ENCODE measurements around the gene SPNS2. TPM values are rescaled to one million over a fixed set of nuclear protein-coding genes. Genes with fewer than 3 reads are reported as not detected.

SPNS2 gene
- total and polyA plus RNA-seq, 2 of the 8 experiments (the other 6 are each of a cell fraction or from before 2014, with no cell fraction given) = 1.2 to 1.5 TPM

- no peak overlapping the region for H2AK5ac ChIP-seq (ENCODE audit: low read depth, low read length)
- no peak overlapping the region for H2BK5ac ChIP-seq (ENCODE audit: low read depth, low read length)
- no peak overlapping the region; the same call in 1 of the 2 replicates for H2BK12ac ChIP-seq (ENCODE audit: low read depth, low read length)
- ChIA-PET CTCF (ENCODE audit: partially characterized antibody) (interaction anchor here (0.7 to 3.6 kb wide), 11 partner anchors 12 to 127 kb away, joined by 3 to 15 read pairs (median 3); no protein-coding TSS in a partner anchor), POLR2A (ENCODE audit: partially characterized antibody) (interaction anchor here (0.6 to 37.1 kb wide), 4 partner anchors 7 to 724 kb away, joined by 3 to 546 read pairs (median 274); partner anchors contain the start of genes GGT6 and MYBBP1A)
- H2BK15ac ChIP-seq (ENCODE audit: low read length) = no peak overlapping the region
- peaks cover 11 to 37% of the 10 kb centered on the region in 2 experiments for H4K20me1 ChIP-seq (replicated peaks in 1 of 2; ENCODE audit: control insufficient read depth in 1 of 2, insufficient read depth in 2 of 2, low read length in 2 of 2)
- H3K56ac ChIP-seq (replicated peaks; ENCODE audit: insufficient read length, low read depth, low read length) = no peak overlapping the region
- no peak for FAIRE-seq
- no peak overlapping the region for H3K18ac ChIP-seq (ENCODE audit: extremely low read depth, low read length)
- no peak overlapping the region for H3K4me3 ChIP-seq (ENCODE audit: extremely low read depth in 1 of 4, insufficient read depth in 2 of 4, low read depth in 3 of 4, low read length in 4 of 4)
- H3K23me2 ChIP-seq (ENCODE audit: low read depth, low read length) = peaks cover 4% of the 10 kb centered on the region; the same call in 1 of the 2 replicates
- no peak for DNase-seq (ENCODE audit: low read depth in 1 of 2, low spot score in 2 of 2)
- H3K79me1 ChIP-seq (ENCODE audit: low read depth, low read length) = no peaks in the 10 kb centered on the region
- H2BK120ac ChIP-seq (replicated peaks; ENCODE audit: low read depth, low read length) = no peak overlapping the region
- no peak overlapping the region; the same call in 1 of the 2 replicates for H4K8ac ChIP-seq (ENCODE audit: extremely low read depth, insufficient read depth, low read length)
- peak; percentile 28 to 50 for TF ChIP-seq RAD21 (IDR thresholded peaks at IDR 0.05 in 1 of 2, conservative IDR thresholded peaks at IDR 0.05 in 1 of 2; ENCODE audit: low read depth in 2 of 2, low read length in 2 of 2)
- TF ChIP-seq CTCF (IDR thresholded peaks at IDR 0.05; ENCODE audit: control extremely low read depth in 1 of 3, insufficient read depth in 1 of 3, low read depth in 1 of 3, low read length in 3 of 3) = peak; percentile 46 to 96 (median 56)
- TF ChIP-seq CHD2 (IDR thresholded peaks at IDR 0.05; ENCODE audit: low read length) = no peak
- TF ChIP-seq POLR2AphosphoS5 (IDR thresholded peaks at IDR 0.05; ENCODE audit: low read depth, low read length) = peak; percentile 41; the same call in 1 of the 2 replicates
- H4K91ac ChIP-seq (replicated peaks; ENCODE audit: insufficient read length, low read length) = no peak overlapping the region
- no peak overlapping the region for H3K9ac ChIP-seq (replicated peaks in 1 of 4; ENCODE audit: extremely low read depth in 1 of 4, low read depth in 3 of 4, low read length in 3 of 4)
- H3K4me1 ChIP-seq (replicated peaks in 1 of 4; ENCODE audit: control insufficient read depth in 3 of 4, insufficient read depth in 4 of 4, low read length in 3 of 4) = peaks cover 0 to 19% (median 14%) of the 10 kb centered on the region in 4 experiments; a peak in 6 of 7 replicates
- H3K4me2 ChIP-seq (ENCODE audit: insufficient read depth in 1 of 2, low read depth in 2 of 2, low read length in 2 of 2) = no peak overlapping the region
- no peaks in the 10 kb centered on the region for H3K79me2 ChIP-seq (ENCODE audit: control insufficient read depth in 1 of 2, insufficient read depth in 2 of 2, low read length in 2 of 2)
- no peak overlapping the region for H4K5ac ChIP-seq (ENCODE audit: insufficient read length, low read depth, low read length)
- H2AFZ ChIP-seq (ENCODE audit: low read length) = no peak overlapping the region
- H3K4ac ChIP-seq (replicated peaks; ENCODE audit: insufficient read length, low read depth, low read length) = no peak overlapping the region
- peaks cover 23 to 66% (median 40%) of the 10 kb centered on the region in 4 experiments; a peak in 7 of 8 replicates for H3K36me3 ChIP-seq (ENCODE audit: control insufficient read depth in 2 of 4, insufficient read depth in 4 of 4, low read length in 3 of 4)
- WGBS, 2 experiments (ENCODE audit: extremely low coverage in 1 of 2, insufficient coverage in 1 of 2, insufficient read length in 1 of 2, insufficient replicate concordance in 2 of 2, low coverage in 1 of 2, low lambda C conversion rate in 2 of 2, missing lambda C conversion rate in 1 of 2) = 87% methylated on average over 10 of the region's 14 CpGs; no CpG with 5 or more reads in 1 of the 2 experiments
- no peak overlapping the region for H3K23ac ChIP-seq (ENCODE audit: insufficient read length)
- no peak overlapping the region for H3K27ac ChIP-seq (ENCODE audit: low read depth, low read length)
- H3K27me3 ChIP-seq (replicated peaks in 1 of 4; ENCODE audit: control insufficient read depth in 3 of 4, extremely low read depth in 1 of 4, insufficient read depth in 3 of 4, low read length in 3 of 4) = peaks cover 0 to 4% (median 0%) of the 10 kb centered on the region in 4 experiments; a peak in 2 of 7 replicates
- H2BK20ac ChIP-seq (ENCODE audit: low read length) = no peak overlapping the region
- no peaks in the 10 kb centered on the region for H3K9me3 ChIP-seq (ENCODE audit: insufficient read depth in 2 of 2, low read depth in 1 of 2, low read length in 1 of 2)
- no peak overlapping the region for H3K14ac ChIP-seq (ENCODE audit: insufficient read length)
Measured at GRCh38 chr17:4540224-4540651, 41.6 kb downstream of the SPNS2 start.
